SIG-M5 treated with dmso at 0.1 percent for 504 hours (cell line): ENCODE data around the gene A1BG.
"Not testable (repeated sequence)": the region's sequence is repeated elsewhere in the genome, so short reads cannot be mapped to it uniquely, and the experiment has no call there.

ENCODE experiments used
- DNase-seq: peaks from one replicate; lab custom pipeline; 2025; ENCODE audit not compliant: unreplicated experiment; lab: John Stamatoyannopoulos, UW

The A1BG gene

DNA sequence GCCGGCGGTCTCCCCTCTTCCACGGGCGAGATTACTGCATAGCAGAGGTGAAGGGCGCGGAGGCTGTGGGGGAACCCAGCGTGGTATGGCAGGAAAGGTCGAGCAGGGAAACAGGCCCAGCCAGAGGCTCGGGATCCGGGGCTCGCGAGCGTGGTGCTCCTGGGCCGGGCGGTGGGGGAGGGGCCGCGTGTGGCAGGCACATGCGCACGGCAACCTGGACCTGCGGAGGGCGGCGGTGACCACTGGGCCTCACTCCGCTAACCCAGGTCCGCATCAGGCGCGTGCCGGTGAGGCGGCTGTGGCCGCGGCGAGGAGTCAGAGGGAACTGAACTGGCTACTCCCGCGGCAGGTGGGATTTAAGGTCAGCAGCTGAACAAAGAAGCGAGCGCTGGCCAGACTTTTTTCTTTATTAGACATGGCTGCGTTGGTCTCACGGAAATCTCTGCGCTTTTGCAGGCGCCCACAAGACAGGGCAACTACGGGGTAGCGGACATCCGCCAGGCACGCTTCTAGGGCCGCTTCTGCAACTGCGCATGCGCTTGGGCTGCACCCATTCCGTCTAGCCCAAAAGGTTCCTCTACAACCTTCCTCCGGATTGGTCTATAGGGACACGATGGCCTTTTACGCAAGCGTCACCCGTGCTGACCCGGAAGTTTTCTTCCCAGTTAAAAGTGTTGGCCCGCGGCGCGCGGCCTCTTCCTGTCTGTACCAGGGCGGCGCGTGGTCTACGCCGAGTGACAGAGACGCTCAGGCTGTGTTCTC is 33.5 kb upstream of the A1BG start, which contains the start of gene RPS5:
Gene RPS5, plus strand, starts transcription at position 694 of the 762 bp plus-strand sequence. CDS start 869 bp downstream, outside the sequence.
- peak; percentile 98 for DNase-seq

DNA sequence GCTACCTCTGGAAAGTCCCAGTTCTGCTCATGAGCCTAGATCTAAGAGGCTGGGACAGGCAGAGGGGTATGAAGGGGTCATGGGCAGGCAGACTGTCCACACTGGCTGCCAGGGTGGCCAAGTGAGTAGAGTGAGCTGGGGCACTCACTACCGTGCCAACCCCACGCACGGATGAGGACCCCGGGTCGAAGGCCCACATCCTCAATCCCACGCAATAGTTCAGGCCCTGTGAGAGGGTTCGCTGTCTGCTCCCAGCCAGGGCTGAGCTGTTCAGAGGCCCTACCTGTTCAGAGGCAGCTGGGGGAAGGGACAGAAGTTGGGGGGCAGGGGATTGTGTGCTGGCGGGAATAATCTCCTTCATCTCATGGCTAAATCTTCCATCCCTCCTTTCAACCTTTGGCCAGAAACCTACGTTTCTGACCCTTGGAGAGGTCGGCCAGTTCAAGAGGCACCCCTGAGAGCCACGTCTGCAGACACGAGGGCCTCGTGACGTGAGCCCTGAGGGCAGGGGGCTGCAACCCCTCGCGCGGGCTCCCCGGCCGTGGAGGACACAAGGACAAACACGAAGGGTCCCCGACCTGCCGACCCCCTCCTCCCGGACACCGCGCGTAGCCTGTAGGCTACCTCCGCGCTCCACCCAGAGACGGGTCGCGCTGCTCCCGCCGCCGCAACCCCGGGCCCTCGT is 32.7 kb upstream of the A1BG start:
- no peak for DNase-seq

DNA sequence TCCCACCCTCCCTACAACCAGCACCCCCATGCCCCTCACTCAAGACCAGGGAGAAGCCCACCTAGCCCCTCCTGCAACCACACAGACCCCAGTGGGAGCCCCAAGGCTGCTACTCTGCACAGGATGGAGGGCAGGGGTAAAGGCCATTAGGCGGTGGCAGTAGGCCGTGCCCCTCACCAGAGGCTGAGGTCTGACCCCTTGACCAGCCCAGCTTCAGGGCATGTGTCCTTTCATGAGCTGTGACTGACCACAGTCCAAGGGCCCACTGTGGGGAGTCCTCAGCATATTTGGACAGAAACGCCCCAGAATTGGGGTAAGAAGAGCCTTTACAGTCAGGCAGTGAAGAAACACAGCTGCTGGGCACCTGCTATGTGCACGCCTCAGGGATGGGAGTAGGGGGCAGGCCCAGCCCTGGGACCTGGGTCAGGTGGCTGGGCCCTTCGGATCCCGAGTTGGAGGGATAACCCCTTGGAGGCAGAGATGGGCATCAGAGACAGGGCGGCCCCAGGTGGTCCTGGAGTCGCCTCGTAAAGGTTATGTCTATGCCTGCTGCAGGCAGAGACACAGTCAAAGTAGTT is 32.1 kb upstream of the A1BG start:
- DNase-seq = no peak

DNA sequence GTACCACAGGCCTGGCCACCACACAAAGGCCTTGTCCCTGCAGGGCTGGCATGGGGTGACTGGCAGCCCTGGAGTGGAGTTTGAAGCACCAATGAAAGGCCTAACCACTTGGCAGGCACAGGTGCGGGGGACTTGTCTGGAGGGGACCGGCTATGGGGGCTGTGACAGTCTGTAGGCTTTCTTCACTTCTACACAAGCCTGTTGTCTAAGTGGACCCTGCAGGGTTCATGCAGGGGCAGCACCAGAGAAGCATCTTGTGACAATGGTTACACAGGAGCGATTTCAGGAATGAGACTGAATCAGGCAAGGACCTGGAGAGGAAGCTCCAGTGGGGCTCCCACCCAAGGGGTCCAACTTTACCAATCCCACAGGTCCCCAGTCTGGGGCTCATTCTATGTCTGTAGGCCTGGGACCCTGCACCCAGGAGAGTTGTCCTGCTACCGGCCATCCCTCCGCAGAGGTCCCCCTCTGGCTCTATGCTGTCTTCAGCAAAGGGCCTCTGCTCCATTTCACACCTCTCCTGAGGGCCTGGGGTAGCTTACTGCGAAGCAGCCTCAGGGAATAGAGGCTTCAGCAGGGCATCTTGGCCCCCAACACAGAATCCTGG is 29.8 kb upstream of the A1BG start:
- no peak for DNase-seq

DNA sequence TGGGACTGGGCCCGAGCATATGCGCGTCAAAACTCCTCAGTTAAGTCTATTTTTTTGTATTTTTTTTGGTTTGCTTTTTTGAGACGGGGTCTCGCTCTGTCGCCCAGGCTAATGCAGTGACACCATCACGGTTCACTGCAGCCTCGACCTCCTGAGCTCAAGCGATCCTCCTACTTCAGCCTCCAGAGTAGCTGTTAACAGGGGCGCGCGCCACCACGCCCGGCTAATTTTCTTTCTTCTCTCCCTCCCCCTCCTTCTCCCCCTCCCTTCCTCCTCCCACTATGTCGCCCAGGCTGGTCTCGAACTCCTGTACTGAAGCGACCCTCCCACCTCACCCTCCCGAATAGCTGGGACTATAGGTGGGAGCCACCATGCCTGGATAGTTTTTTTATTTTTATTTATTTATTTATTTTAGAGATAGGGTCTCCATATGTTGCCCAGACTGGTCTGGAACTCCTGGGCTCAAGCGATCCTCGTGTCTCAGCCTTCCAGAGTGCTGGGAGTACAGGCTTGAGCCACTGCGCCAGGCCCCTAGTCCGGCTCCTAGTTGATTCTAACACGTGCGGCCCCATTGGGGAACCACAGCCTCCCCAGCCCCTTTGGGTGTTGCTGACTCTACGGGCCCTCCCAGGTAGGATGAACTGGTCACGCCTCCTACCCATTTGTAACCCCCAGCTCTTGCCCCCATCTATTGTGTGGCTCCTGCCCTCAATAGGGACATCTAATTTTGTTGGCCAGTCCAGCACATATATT is 28.3 kb upstream of the A1BG start:
- DNase-seq = no peak

DNA sequence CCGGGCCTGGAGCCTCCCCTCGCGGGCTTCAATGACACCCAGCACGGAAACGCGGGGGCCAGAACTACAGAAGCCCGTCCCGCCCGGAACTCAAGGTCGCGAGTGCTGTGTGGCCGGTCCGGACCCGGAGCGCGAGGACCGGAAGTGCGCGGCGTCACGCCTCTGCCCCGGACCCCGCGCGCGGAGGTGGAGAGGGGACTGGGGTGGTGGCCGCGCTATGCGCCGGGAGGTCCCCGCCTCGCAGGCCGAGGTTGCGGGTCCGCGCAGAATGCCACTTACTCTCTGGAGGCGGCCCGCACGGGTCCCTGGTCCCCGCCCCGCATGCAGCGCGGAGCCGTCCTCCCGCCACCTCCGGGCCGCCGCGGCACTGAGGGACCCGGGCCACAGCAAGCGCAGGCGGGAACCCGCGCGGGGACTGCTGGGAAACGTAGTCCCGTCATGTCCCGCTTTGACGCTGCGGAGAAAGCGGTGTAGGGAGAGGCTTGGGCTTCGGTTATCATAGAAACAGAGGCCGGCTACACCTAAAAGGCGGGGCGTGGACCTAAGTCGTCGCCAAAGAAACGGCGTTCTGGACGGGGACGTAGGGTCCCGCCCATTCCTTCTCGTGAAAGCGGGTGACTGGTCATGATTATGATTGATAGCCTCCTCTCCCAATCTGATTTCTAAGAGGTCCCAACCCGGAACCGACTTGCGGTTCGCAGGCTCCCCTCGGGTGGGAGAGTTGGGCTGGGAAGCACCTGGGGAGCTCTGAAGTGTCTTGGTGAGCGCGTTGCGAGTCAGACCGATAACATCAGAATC is 27.6 kb upstream of the A1BG start, which contains the start of gene ZNF837:
Gene ZNF837, minus strand, starts transcription at position 369 of the 798 bp plus-strand sequence. CDS start 11,698 bp downstream, outside the sequence.
- peak; percentile 99 for DNase-seq

DNA sequence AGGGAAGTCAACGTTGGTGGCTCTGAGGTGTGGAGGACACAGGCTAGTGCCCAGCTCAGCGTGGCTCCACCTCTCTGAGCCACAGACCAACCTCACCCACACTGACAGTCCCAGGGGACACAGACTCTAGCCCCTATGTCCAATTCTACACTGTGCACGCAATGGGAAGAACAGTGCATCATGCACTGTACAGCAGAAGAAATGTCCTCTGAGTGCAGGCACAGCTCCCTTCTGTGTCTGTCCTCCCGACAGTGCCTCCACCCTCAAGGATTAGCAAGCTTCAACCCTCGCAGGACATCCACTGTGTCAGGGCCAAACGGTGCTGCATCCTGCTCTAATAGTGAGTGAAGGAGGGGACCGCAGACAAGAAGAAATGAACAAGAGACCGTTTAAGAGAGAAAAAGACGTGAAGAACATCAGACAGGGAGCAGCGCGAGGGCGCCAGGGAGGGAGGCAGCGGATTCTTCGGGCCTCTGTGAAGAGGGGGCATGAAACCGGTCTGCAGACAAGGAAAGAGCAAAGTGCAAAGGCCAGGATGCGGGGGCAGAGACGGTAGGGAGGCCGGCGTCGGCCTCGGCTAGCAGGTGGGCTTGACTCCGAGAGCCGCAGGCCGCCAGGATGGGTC is 26.9 kb upstream of the A1BG start:
- DNase-seq = no peak

DNA sequence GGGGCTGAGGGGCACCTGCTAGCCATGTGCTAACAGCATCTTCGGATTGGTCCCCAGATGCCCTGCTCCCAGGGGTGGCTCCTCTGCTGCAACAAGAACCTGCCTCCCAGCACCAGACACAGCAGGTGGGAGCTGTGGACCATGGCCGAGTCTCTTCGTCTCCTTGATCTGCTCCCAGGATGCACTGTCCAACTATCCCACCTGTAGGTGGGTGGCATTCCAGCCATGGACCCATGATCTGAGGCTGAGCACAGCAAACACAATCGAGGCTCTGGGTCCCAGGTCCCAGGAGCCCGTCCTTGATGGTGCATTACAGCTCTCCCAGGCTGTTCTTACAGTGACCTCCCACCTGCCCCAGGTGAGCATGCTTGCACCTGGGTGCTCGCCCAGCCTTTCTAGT is 26.0 kb upstream of the A1BG start:
- no peak for DNase-seq

DNA sequence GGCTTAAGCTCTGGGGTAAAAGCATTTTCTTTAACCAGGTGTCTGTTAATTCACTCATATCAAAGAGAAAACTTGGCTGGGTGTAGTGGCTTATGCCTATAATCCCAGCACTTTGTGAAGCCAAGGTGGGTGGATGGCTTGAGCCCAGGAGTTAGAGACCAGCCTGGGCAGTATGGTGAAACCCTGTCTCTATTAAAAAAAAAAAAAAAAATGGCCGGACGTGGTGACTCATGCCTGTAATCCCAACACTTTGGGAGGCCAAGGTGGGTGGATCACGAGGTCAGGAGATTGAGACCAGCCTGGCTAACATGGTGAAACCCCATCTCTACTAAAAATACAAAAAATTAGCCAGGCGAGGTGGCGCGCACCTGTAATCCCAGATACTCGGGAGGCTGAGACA is 23.4 kb upstream of the A1BG start:
- not testable (repeated sequence) for DNase-seq

DNA sequence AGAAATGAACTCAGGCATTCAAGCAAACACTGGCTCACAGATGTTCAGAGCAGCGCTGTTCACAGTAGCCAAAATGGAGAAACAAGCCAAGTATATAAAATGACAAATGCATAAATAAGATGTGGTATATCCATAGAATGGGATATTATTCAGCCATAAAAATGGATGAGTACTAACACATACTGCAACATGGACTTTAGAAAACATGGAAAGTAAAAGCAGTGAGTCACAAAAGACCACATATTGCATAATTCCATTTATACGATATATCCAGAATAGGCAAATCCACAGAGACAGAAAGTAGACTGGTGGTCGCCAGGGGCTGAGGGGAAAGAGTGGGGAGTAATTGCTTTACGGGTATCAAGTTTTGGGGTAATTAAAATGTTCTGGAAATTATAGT is 20.9 kb upstream of the A1BG start:
- DNase-seq = peak; percentile 37

DNA sequence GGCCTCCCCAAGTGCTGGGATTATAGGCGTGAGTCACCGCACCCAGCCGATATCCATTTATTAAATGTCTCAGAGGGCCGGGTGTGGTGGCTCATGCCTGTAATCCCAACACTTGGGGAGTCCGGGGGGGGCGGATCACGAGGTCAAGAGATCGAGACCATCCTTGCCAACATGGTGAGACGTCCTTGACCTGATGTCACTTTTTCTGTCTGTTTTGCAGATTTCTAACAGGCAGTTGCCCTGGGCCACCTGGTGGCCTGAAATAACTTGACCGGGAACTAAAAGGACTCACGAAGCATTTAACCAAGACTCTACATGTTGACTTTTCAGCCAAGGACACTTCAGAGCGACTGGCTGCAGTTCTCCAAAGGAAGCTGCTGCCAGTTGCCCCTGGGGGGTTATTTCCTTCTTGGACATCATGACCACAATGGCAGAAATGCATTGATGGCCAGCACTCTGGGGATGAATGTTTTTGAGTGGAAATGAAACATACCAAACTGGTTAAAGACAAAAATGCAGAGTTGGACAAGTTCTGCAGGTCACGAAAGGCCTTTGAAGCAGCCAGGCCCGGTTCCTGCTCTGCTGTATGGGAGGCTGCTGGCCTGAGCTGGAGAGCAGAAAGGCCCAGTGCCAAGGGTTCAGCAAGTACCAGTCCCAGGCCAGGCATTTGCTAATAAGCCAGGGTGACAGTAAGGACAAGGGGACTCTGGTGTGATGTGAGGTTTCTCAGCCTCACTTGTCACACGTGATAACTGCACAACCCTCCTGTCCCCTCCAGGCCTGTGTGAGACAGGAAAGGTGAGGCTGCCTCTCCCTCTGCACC is 19.2 kb upstream of the A1BG start:
- peak; percentile 9 for DNase-seq

DNA sequence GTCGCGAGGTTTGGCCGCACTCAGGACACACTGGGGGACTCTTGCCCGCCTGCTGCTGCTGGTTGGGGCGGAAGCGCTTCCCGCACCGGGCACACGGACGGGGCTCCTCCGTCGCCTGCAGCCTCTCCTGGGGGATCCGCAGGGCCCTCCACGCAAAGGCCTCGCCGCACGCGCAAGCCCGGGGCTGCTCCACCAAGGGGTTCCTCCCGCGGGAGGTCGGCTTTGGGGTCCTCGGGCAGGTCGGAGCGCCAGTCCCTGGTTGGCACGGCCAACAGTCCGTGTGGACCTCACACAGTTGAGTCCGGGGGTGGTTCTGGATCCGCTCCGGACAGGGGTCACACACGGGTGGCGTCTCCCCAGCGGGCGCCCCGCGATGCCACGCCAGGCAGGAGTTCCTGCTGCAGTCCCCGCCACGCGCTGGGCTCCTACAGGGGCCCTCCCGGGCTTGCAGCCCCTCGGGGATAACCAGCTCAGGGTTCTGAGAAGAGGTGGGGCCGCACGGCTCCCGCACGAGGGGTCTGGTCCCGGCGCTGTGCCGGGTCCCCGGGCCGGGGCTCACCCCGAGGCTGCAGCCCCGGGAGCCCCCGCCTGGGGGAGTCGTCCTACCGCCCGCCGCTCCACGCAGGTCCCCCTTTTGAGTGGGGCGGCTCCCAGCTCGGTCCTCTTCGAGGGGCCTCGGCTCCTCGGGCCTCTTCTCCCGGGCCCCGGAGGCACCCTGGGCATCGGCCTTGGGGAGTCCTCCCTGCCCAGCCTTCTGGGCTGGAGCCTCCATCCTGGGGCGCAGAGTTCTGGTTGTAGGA is 15.5 kb upstream of the A1BG start:
- DNase-seq = no peak

DNA sequence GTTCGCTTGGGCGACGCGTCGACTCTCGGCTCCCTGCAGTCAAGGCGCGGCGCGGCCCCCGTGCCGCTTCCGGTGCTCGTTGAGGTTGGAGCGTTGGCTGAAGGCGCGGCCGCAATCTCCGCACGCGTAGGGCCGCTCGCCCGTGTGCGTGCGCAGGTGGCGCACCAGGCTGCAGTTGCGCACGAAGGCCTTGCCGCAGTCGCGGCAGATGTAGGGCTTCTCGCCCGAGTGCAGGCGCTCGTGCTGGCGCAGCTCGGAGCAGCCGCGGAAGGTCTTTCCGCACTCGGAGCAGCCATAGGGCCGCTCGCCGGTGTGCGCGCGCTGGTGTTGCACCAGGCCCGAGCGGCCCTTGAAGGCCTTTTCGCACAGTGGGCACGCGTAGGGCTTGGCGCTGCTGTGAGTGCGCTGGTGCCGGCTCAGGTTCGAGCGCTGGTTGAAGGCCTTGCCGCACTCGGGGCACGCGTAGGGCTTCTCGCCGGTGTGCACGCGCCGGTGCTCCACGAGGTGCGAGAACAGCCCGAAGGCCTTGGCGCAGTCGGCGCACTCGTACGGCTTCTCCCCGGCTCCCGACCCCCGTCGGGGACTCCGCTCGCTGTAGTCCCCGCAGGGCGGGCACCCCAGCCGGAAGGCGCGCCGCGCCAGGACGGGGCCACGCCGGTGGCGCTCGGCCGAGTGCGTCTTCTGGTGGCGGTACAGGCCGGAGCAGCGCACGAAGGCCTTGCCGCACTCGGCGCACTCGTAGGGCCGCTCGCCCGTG is 14.6 kb upstream of the A1BG start:
- no peak for DNase-seq

DNA sequence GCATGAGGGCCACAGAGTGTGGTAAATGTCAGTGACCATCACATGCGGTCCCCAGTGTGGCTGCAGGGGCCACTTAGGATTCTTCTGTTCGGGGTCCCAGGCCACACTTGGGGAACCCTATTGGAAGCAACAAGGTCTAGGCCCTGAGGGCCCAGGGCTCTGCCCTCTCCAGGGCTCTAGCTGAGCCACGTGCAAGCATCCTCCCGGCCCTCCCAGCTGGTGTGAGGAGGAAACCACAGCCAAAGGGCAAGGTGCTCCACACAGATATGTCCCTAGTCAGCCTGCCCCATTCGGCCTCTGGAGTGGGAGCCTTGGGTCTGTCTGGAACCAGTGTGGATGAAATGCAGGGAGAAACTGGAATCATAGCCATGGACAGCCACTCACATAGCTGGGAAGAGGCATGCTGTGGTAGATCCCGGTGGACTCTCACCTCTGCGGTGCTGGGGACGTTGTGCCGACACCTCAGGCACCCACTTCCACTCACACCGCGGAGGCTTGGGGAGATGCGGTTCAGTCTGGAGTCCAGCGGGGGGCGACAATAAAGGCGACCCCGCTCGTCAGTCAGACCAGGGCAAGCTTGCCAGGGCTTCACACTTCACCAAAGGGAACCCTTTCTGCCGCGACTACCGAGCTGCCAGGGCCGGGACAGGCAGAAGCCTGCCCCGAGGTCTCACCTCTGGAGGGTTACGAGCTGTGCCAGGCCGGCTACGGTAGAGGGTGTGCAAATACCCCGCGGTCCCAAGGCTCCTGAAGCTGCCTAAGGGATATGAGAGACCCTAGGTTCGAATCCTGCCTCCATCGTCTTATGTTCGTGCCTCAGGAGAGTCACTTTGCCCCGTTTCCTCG is 13.5 kb upstream of the A1BG start:
- no peak for DNase-seq

DNA sequence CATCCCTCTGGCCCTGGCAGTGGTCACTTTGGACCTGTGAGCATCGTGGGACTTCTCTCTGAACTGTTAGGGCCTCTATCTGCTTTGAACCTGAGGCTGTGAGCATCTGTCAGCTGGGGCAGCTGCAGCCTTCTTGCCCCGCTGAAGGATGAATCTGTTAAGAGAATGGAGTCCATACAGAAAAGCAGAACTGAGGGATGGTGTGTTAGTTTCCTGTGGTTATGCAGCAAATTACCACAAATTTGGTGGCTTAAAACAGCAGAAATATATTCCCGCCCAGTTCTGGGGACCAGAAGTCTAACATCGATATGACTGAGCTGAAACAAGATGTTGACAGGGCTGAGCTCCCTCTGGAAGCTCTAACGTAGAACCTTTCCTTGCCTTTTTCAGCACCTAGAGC is 10.9 kb upstream of the A1BG start:
- DNase-seq = peak; percentile 81

DNA sequence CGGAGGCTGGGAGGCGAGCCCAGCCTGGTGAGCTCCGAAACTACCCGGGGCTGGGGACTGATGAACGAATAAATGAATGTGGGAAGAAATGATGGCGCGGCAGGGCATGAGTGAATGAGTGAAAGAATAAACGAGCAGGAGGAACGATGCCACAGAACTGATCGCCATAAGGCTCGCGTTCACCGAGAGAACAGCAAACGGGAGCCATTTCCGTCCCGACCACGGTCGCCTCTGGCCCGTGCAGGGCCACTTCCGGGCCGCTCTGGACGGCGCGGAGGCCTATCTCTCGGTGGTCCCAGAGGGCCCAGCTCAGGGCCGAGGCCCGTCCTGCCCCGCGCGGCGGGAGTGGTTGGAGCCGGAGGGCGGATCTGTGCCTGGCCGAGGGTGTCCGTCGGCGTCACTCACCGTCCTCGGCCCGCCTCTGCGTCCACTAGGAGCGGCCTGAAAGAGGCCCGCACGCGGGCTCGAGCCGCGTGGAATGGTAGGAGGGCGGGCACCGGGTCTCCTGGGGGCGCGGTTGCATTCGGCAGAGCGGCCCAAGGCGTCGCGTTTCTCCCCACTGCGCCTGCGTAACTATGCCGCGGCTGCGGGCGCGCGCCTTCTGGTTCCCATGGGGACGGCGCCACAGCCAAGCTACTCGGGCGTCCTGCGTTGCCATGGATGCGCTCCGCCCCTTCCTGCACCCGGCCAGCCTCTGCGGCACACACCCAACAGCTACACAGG is 9.1 kb upstream of the A1BG start, which contains the start of gene ZNF497:
Gene ZNF497, minus strand, starts transcription at position 480 of the 723 bp plus-strand sequence. CDS start 5,116 bp downstream, outside the sequence.
- DNase-seq = peak; percentile 88
